ENCODE measurements around the gene LNPEP. TPM values are rescaled to one million over a fixed set of nuclear protein-coding genes. Genes with fewer than 3 reads are reported as not detected.

LNPEP gene
- total RNA-seq, 1 donor from 2014 or later: 24.2 TPM

DNA sequence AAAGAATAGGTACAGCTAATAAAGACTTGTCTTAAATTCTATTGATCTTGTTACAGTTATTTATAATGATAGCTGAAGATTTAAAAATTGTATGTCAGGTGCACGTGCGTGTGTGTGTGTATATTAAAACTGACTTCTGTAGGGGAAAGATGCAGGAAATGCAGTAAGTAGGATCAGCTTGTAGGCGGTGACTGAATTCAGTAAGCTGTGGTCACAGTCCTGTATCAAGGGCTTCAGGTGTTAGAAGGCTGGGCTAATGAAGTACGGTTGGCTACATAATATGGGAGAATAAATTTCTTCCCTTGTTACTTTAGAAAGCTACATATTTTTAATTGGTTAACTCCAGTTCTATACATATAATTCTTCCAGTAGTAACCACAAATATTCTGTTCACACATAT is 54.2 kb downstream of the LNPEP start:
- Mint-ChIP-seq H3K9me3 (ENCODE audit: low read depth) (no peaks in the 10 kb centered on the region), H3K4me3 (ENCODE audit: low read depth) (no peak overlapping the region), H3K36me3 (ENCODE audit: insufficient read depth) (peaks cover 21% of the 10 kb centered on the region), H3K27me3 (no peaks in the 10 kb centered on the region), H3K4me1 (ENCODE audit: low read depth) (peaks cover 3% of the 10 kb centered on the region), H3K27ac (no peak overlapping the region)
- TF ChIP-seq CTCF (IDR thresholded peaks at IDR 0.05; ENCODE audit: unreplicated experiment): no peak
- DNase-seq (ENCODE audit: low spot score, unreplicated experiment): no peak

- H3K9me3 Mint-ChIP-seq (ENCODE audit: low read depth): no peaks in the 10 kb centered on the region
- H3K27me3 Mint-ChIP-seq: no peaks in the 10 kb centered on the region
- no peak for TF ChIP-seq CTCF (IDR thresholded peaks at IDR 0.05; ENCODE audit: unreplicated experiment)
- no peak overlapping the region for H3K4me3 Mint-ChIP-seq (ENCODE audit: low read depth)
- DNase-seq (ENCODE audit: low spot score, unreplicated experiment): no peak
- no peak overlapping the region for H3K27ac Mint-ChIP-seq
- peaks cover 3% of the 10 kb centered on the region for H3K4me1 Mint-ChIP-seq (ENCODE audit: low read depth)
- H3K36me3 Mint-ChIP-seq (ENCODE audit: insufficient read depth): peaks cover 19% of the 10 kb centered on the region
Measured at GRCh38 chr5:96991708-96992107, 55.8 kb downstream of the LNPEP start.

- Mint-ChIP-seq H3K27me3 (no peaks in the 10 kb centered on the region), H3K36me3 (ENCODE audit: insufficient read depth) (peaks cover 16% of the 10 kb centered on the region), H3K4me1 (ENCODE audit: low read depth) (peaks cover 3% of the 10 kb centered on the region), H3K4me3 (ENCODE audit: low read depth) (no peak overlapping the region), H3K27ac (no peak overlapping the region), H3K9me3 (ENCODE audit: low read depth) (no peaks in the 10 kb centered on the region)
- TF ChIP-seq CTCF (IDR thresholded peaks at IDR 0.05; ENCODE audit: unreplicated experiment): no peak
- DNase-seq (ENCODE audit: low spot score, unreplicated experiment): no peak
Measured at GRCh38 chr5:96993760-96994159, 57.9 kb downstream of the LNPEP start.

DNA sequence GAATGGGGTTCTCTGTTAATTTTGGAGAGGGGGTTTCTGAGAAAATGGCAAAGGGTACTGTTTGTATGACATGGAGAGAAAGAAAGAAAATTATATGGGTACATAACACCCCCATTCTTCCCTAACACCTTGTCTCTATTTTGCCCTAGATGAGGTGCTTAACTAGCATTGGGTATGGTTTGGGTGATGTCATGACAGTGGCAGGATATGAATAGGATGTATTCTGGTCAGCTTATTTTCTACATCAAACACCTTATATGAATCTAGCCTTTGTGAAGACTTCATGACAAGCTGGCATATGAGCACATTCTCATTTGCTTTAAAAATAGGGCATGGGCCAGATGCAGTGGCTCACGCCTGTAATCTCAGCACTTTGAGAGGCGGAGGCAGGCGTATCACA is 58.6 kb downstream of the LNPEP start:
- Mint-ChIP-seq H3K27ac (no peak overlapping the region), H3K9me3 (ENCODE audit: low read depth) (no peaks in the 10 kb centered on the region), H3K4me1 (ENCODE audit: low read depth) (peaks cover 3% of the 10 kb centered on the region), H3K36me3 (ENCODE audit: insufficient read depth) (peaks cover 18% of the 10 kb centered on the region), H3K4me3 (ENCODE audit: low read depth) (no peak overlapping the region), H3K27me3 (no peaks in the 10 kb centered on the region)
- no peak for DNase-seq (ENCODE audit: low spot score, unreplicated experiment)
- TF ChIP-seq CTCF (IDR thresholded peaks at IDR 0.05; ENCODE audit: unreplicated experiment): no peak

DNA sequence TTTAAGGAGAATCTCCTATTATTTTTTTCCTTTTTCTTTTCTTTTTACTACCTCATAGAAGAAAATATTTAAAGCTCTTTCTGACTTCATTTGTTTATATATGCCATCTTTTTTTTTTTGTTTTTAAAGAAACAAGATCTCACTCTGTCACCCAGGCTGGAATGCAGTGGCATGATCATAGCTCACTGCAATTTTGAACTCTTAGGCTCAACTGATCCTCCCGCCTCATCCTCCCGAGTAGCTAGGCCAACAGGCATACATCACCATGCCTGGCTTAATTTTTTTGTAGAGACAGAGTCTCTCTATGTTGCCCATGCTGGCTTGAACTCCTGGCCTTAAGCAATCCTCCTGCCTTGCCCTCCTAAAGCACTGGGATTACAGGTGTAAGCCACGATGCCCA is 59.5 kb downstream of the LNPEP start:
- H3K4me3 Mint-ChIP-seq (ENCODE audit: low read depth): no peak overlapping the region
- no peak for DNase-seq (ENCODE audit: low spot score, unreplicated experiment)

More for the DNA sequence above, 59.5 kb downstream of the LNPEP start:
- H3K27ac Mint-ChIP-seq: peak overlapping the region; percentile 68
- peaks cover 3% of the 10 kb centered on the region for H3K4me1 Mint-ChIP-seq (ENCODE audit: low read depth)
- no peaks in the 10 kb centered on the region for H3K27me3 Mint-ChIP-seq
- TF ChIP-seq CTCF (IDR thresholded peaks at IDR 0.05; ENCODE audit: unreplicated experiment): no peak
- peaks cover 16% of the 10 kb centered on the region for H3K36me3 Mint-ChIP-seq (ENCODE audit: insufficient read depth)
- H3K9me3 Mint-ChIP-seq (ENCODE audit: low read depth): no peaks in the 10 kb centered on the region
